GM12874 (cell line): ENCODE results near the gene KCNA3.

ENCODE experiments used
- CTCF ChIP-seq: IDR thresholded peaks from 2 replicates; pipeline ENCODE4 v1.5.1; 2011; ENCODE audit warnings: low read depth, mild to moderate bottlenecking, control low read depth, low read length, moderate library complexity; ENCODE audit not compliant: insufficient read depth

Gene KCNA3

GRCh38 chr1:110630839-110631663, 43.7 kb downstream of the KCNA3 start:
- TF ChIP-seq CTCF = peak; percentile 83

- TF ChIP-seq CTCF = no peak
These were observed 46.2 kb downstream of the KCNA3 start for GRCh38 chr1:110628323-110629105.

- no peak for TF ChIP-seq CTCF
These were observed 47.0 kb downstream of the KCNA3 start for GRCh38 chr1:110627764-110628163.

- no peak for TF ChIP-seq CTCF
These were observed 47.9 kb downstream of the KCNA3 start for GRCh38 chr1:110626889-110627288.
